ENCODE results near the gene PSD2.

DNA sequence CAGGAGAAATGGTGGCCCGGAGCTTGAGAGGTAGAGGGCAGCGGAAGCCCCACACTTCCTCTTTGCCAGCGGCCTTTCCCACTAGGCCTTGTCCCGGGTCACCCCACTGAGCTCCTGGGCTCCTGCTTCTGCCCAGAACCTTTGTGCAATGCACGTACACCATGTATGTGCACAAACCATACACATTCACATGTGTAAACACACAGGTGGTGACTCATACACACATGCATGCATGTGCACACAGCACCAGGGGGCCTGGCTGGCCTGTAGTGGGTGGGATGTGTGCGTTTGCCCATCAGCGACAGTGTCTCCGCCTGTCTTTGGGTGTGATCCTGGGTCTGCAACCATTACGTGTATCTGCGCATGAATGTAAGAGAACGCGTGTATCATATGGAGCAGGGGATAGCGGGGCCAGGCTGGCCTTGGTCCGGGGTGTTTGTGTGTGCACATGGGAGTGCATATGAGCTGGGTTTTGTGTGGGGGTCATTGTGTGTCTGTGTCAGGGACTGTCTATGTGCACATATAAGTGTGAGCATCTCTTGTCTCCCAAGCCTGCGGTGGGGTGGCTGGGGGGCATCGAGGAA, 43.7 kb downstream of the PSD2 start:
- TF ChIP-seq, protein P1, sequence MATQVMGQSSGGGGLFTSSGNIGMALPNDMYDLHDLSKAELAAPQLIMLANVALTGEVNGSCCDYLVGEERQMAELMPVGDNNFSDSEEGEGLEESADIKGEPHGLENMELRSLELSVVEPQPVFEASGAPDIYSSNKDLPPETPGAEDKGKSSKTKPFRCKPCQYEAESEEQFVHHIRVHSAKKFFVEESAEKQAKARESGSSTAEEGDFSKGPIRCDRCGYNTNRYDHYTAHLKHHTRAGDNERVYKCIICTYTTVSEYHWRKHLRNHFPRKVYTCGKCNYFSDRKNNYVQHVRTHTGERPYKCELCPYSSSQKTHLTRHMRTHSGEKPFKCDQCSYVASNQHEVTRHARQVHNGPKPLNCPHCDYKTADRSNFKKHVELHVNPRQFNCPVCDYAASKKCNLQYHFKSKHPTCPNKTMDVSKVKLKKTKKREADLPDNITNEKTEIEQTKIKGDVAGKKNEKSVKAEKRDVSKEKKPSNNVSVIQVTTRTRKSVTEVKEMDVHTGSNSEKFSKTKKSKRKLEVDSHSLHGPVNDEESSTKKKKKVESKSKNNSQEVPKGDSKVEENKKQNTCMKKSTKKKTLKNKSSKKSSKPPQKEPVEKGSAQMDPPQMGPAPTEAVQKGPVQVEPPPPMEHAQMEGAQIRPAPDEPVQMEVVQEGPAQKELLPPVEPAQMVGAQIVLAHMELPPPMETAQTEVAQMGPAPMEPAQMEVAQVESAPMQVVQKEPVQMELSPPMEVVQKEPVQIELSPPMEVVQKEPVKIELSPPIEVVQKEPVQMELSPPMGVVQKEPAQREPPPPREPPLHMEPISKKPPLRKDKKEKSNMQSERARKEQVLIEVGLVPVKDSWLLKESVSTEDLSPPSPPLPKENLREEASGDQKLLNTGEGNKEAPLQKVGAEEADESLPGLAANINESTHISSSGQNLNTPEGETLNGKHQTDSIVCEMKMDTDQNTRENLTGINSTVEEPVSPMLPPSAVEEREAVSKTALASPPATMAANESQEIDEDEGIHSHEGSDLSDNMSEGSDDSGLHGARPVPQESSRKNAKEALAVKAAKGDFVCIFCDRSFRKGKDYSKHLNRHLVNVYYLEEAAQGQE (IDR thresholded peaks at IDR 0.05) = no peak
- TF ChIP-seq SP1 (IDR thresholded peaks at IDR 0.05) (no peak), JUND (IDR thresholded peaks at IDR 0.05) (no peak)
- TF ChIP-seq, protein P2, sequence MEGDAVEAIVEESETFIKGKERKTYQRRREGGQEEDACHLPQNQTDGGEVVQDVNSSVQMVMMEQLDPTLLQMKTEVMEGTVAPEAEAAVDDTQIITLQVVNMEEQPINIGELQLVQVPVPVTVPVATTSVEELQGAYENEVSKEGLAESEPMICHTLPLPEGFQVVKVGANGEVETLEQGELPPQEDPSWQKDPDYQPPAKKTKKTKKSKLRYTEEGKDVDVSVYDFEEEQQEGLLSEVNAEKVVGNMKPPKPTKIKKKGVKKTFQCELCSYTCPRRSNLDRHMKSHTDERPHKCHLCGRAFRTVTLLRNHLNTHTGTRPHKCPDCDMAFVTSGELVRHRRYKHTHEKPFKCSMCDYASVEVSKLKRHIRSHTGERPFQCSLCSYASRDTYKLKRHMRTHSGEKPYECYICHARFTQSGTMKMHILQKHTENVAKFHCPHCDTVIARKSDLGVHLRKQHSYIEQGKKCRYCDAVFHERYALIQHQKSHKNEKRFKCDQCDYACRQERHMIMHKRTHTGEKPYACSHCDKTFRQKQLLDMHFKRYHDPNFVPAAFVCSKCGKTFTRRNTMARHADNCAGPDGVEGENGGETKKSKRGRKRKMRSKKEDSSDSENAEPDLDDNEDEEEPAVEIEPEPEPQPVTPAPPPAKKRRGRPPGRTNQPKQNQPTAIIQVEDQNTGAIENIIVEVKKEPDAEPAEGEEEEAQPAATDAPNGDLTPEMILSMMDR (IDR thresholded peaks at IDR 0.05; ENCODE audit: low read depth, low read length, missing input control) = no peak
